Osteoblast (primary cell): ENCODE data around the gene RSRC1. TPM values are rescaled to one million over a fixed set of nuclear protein-coding genes. Genes with fewer than 3 reads are reported as not detected.

Source experiments
- DNase-seq: peaks from one replicate; pipeline ENCODE4 v3.0.0; 2011; ENCODE audit warnings: low spot score, mixed read lengths; ENCODE audit not compliant: insufficient read length; ENCODE audit errors: missing footprints
- H2AFZ ChIP-seq: 2 replicates; pipeline ENCODE4 v1.6.0; 2011; ENCODE audit warnings: mild to moderate bottlenecking, low read length
- H3K27ac ChIP-seq: 2 replicates; pipeline ENCODE4 v1.5.1; 2011; ENCODE audit warnings: mild to moderate bottlenecking, low read depth, low read length, moderate library complexity
- H3K27me3 ChIP-seq: 2 replicates; pipeline ENCODE4 v1.6.0; 2012; ENCODE audit warnings: mild to moderate bottlenecking, control low read depth, inconsistent platforms, low read length, moderate library complexity; ENCODE audit not compliant: insufficient read depth
- H3K36me3 ChIP-seq: 2 replicates; pipeline ENCODE4 v1.5.1; 2011; ENCODE audit warnings: mild to moderate bottlenecking, low read length, control low read depth, moderate library complexity; ENCODE audit not compliant: insufficient read depth
- H3K4me1 ChIP-seq: 2 replicates; pipeline ENCODE4 v1.5.1; 2011; ENCODE audit warnings: mild to moderate bottlenecking, low read length, control low read depth, moderate library complexity; ENCODE audit not compliant: insufficient read depth
- H3K4me2 ChIP-seq: 2 replicates; pipeline ENCODE4 v1.6.0; 2011; ENCODE audit warnings: mild to moderate bottlenecking, low read length; ENCODE audit not compliant: insufficient read depth
- H3K4me3 ChIP-seq: fragments of 200-600 bp; sonication (generic); 3 replicates; pipeline ENCODE4 v1.5.1; 2012; ENCODE audit warnings: mild to moderate bottlenecking, low read length, inconsistent platforms; ENCODE audit not compliant: insufficient read depth
- H3K79me2 ChIP-seq: 2 replicates; pipeline ENCODE4 v1.6.0; 2012; ENCODE audit warnings: mild to moderate bottlenecking, low read length, control low read depth, inconsistent platforms; ENCODE audit not compliant: insufficient read depth
- H3K9me3 ChIP-seq: 2 replicates; pipeline ENCODE4 v1.5.1; 2011; ENCODE audit warnings: low read depth, low read length, control low read depth
- H4K20me1 ChIP-seq: 2 replicates; pipeline ENCODE4 v1.6.0; 2012; ENCODE audit warnings: mild to moderate bottlenecking, low read length, control low read depth; ENCODE audit not compliant: insufficient read depth
- total RNA-seq: library from RNA; depleted of rRNA; stranded (reverse); fragments of >200 nt; gene quantifications from 2 replicates; pipeline ENCODE4 v1.2.3, GENCODE V29; 2012
- TF ChIP-seq, protein P1 (sequence below): IDR thresholded peaks from 2 replicates; pipeline ENCODE4 v1.5.1; 2011; ENCODE audit warnings: mild to moderate bottlenecking, low read depth, low read length, moderate library complexity; ENCODE audit errors: extremely low read depth

The RSRC1 gene
- total RNA-seq, 1 donor = 69.8 TPM

DNA sequence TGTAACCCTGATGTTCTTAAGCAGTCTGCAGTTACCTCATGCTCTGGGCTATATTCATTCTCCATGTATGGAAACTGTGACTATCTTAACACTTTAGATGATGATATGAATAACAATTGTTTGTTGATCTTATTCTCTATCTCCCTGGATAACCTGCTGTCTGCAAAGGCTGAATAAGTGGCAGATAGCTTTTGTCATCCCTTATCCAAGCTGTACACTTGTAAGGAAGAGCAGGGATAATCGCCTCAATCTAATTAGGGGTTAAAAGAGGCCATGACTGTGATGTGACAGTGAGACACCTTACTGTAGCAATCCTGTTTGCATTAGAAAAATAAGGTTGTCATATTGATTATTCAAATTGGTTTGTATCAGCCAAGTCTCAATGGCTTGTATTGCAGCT, 123.9 kb downstream of the RSRC1 start:
- no peaks in the 10 kb centered on the region for H3K4me1 ChIP-seq
- no peak for DNase-seq
- no peaks in the 10 kb centered on the region for H3K79me2 ChIP-seq
- no peaks in the 10 kb centered on the region for H4K20me1 ChIP-seq
- no peak overlapping the region for H3K4me3 ChIP-seq
- H3K27ac ChIP-seq = no peak overlapping the region
- H3K36me3 ChIP-seq = no peaks in the 10 kb centered on the region
- H2AFZ ChIP-seq = no peak overlapping the region
- TF ChIP-seq, protein P1, sequence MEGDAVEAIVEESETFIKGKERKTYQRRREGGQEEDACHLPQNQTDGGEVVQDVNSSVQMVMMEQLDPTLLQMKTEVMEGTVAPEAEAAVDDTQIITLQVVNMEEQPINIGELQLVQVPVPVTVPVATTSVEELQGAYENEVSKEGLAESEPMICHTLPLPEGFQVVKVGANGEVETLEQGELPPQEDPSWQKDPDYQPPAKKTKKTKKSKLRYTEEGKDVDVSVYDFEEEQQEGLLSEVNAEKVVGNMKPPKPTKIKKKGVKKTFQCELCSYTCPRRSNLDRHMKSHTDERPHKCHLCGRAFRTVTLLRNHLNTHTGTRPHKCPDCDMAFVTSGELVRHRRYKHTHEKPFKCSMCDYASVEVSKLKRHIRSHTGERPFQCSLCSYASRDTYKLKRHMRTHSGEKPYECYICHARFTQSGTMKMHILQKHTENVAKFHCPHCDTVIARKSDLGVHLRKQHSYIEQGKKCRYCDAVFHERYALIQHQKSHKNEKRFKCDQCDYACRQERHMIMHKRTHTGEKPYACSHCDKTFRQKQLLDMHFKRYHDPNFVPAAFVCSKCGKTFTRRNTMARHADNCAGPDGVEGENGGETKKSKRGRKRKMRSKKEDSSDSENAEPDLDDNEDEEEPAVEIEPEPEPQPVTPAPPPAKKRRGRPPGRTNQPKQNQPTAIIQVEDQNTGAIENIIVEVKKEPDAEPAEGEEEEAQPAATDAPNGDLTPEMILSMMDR = no peak
- no peak overlapping the region for H3K4me2 ChIP-seq
- no peaks in the 10 kb centered on the region for H3K27me3 ChIP-seq
- H3K9me3 ChIP-seq = no peaks in the 10 kb centered on the region

DNA sequence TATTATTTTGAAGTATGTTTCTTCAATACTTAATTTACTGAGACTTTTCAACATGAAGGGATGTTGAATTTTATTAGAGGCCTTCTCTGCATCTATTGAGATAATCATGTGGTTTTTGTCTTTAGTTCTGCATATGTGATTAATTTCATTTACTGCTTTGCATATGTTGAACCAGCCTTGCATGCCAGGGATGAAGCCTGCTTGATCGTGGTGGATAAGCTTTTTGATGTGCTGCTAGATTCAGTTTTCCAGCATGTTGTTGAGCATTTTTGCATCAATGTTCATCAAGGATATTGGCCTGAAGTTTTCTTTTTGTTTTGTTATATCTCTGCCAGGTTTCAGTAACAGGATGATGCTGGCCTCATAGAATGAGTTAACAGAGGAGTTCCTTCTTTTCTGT, 134.4 kb downstream of the RSRC1 start:
- Histone ChIP-seq H3K4me3 (no peak overlapping the region), H3K4me1 (no peaks in the 10 kb centered on the region), H3K4me2 (no peak overlapping the region), H4K20me1 (no peaks in the 10 kb centered on the region), H3K27me3 (no peaks in the 10 kb centered on the region), H3K36me3 (no peaks in the 10 kb centered on the region), H3K27ac (no peak overlapping the region), H3K9me3 (no peaks in the 10 kb centered on the region), H3K79me2 (no peaks in the 10 kb centered on the region), H2AFZ (no peak overlapping the region)
- TF ChIP-seq, protein P1 = no peak
- no peak for DNase-seq

DNA sequence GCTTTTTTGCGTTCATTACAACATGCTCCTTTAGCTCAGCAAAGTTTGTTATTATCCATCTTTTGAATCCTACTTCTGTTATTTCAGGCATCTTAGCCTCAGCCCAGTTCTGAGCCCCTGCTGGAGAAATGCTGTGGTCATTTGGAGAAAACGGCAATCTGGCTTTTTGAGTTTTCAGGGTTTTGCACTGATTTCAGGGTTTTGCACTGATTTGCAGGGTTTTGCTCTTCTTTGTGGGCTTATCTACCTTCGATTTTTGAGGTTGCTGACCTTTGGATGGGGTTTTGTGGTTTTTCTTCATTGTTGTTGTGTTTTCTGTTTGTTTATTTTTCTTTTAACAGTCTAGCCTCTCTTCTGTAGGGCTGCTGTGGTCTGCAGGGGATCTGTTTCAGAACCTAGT, 137.4 kb downstream of the RSRC1 start:
- Histone ChIP-seq H3K4me1 (no peaks in the 10 kb centered on the region), H3K4me3 (no peak overlapping the region), H3K4me2 (no peak overlapping the region), H3K27ac (no peak overlapping the region), H3K27me3 (no peaks in the 10 kb centered on the region), H3K36me3 (no peaks in the 10 kb centered on the region), H4K20me1 (no peaks in the 10 kb centered on the region), H3K9me3 (no peaks in the 10 kb centered on the region), H2AFZ (no peak overlapping the region), H3K79me2 (no peaks in the 10 kb centered on the region)
- TF ChIP-seq, protein P1 = no peak
- no peak for DNase-seq

DNA sequence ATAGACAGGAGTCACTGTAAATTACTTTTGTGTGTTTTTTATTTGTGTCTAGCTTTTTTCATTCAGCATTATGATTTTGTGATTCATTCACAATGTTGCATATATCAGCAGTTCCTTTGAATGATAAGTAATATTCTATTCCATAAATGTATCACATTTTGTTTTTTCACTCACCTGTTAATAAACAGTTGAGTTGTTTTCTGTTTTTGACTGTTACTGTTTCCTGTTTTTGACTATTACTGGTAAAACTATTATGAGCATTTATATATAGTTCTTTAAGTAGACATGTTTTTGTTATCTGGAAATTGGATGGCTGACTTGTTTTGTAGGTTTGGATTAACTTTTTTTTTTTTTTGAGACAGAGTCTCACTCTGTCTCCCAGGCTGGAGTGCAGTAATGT, 138.4 kb downstream of the RSRC1 start:
- Histone ChIP-seq H3K27me3 (no peaks in the 10 kb centered on the region), H3K79me2 (no peaks in the 10 kb centered on the region), H3K4me3 (no peak overlapping the region), H3K4me2 (no peak overlapping the region), H3K27ac (no peak overlapping the region), H3K36me3 (no peaks in the 10 kb centered on the region), H4K20me1 (no peaks in the 10 kb centered on the region), H3K9me3 (no peaks in the 10 kb centered on the region), H3K4me1 (no peaks in the 10 kb centered on the region), H2AFZ (no peak overlapping the region)
- DNase-seq = no peak
- TF ChIP-seq, protein P1 = no peak
